ENCODE results near the gene FLAD1. TPM values are rescaled to one million over a fixed set of nuclear protein-coding genes. Genes with fewer than 3 reads are reported as not detected.
A peak's percentile ranks its signal among the peaks of the same experiment; 100 is the strongest.

The FLAD1 gene
- total and polyA plus RNA-seq, 2 donors (not counting 3 experiments of a cell fraction or from before 2014, with no cell fraction given), result 42.2 to 59.1 TPM

GRCh38 chr1:154937085-154937987, 45.8 kb upstream of the FLAD1 start:
- Histone ChIP-seq H2AFZ (ENCODE audit: low read depth, low read length) (peak overlapping the region; percentile 76), H3K9me3 (replicated peaks; ENCODE audit: control insufficient read depth, insufficient read depth, low read length) (no peaks in the 10 kb centered on the region), H3K36me3 (ENCODE audit: control insufficient read depth in 2 of 2, extremely low read depth in 1 of 2, insufficient read depth in 2 of 2, low read length in 2 of 2) (no peaks in the 10 kb centered on the region), H4K20me1 (replicated peaks; ENCODE audit: control insufficient read depth, extremely low read depth, insufficient read depth, low read length) (no peaks in the 10 kb centered on the region), H3K27me3 (ENCODE audit: control insufficient read depth in 2 of 2, insufficient read depth in 2 of 2, low read length in 2 of 2) (no peaks in the 10 kb centered on the region), H3K4me2 (ENCODE audit: insufficient read depth, low read length) (peak overlapping the region; percentile 74), H3K9ac (replicated peaks; ENCODE audit: extremely low read depth, insufficient read depth, low read length) (peak overlapping the region; percentile 89), H3K4me3 (replicated peaks in 1 of 3; ENCODE audit: insufficient read depth in 1 of 3, low read depth in 1 of 3, low read length in 3 of 3) (peak overlapping the region; percentile 26 to 79 (median 55)), H3K4me1 (ENCODE audit: control insufficient read depth, extremely low read depth, insufficient read depth, low read length) (peaks cover 8% of the 10 kb centered on the region), H3K79me2 (ENCODE audit: control insufficient read depth, insufficient read depth, low read length) (no peaks in the 10 kb centered on the region), H3K27ac (ENCODE audit: insufficient read depth, low read depth, low read length) (peak overlapping the region; percentile 92), H3K9me1 (replicated peaks; ENCODE audit: control insufficient read depth, extremely low read depth, insufficient read depth, low read length) (no peaks in the 10 kb centered on the region)
- peak; percentile 96 for DNase-seq (ENCODE audit: low read depth, low spot score)
- ChIA-PET CTCF (interaction anchor here (0.6 to 2.6 kb wide), 24 partner anchors 8 to 378 kb away, joined by 3 to 18 read pairs (median 4); partner anchors contain the start of genes FLAD1, LENEP, PBXIP1 and PYGO2), POLR2A (interaction anchor here (0.5 to 0.9 kb wide), 3 partner anchors 36 to 52 kb away, joined by 3 to 9 read pairs (median 6); no protein-coding TSS in a partner anchor)
- intact Hi-C loops (cut with micrococcal nuclease) (loop anchor here (1.0 to 2.0 kb wide), 5 partner anchors 17 to 379 kb away; partner anchors contain the start of genes CKS1B, EFNA4, UBE2Q1 and ZBTB7B), dilution Hi-C loops (cut with MboI; ENCODE audit: extremely low pct_ligation_motif_present, low sequenced_read_pairs) (no loop called here)
- TSS peak; percentile 95 for BruUV-seq (replicated peaks)
- FAIRE-seq, result no peak
- TF ChIP-seq, protein P1, sequence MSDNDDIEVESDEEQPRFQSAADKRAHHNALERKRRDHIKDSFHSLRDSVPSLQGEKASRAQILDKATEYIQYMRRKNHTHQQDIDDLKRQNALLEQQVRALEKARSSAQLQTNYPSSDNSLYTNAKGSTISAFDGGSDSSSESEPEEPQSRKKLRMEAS (IDR thresholded peaks at IDR 0.05; ENCODE audit: insufficient read depth, insufficient read length), result no peak
- TF ChIP-seq FOS (IDR thresholded peaks at IDR 0.05; ENCODE audit: borderline replicate concordance, insufficient read depth, low read length) (no peak), POLR2A (IDR thresholded peaks at IDR 0.05; ENCODE audit: low read depth, low read length) (peak; percentile 86), MYC (IDR thresholded peaks at IDR 0.05; ENCODE audit: low read depth, low read length) (peak; percentile 39), POLR2AphosphoS5 (IDR thresholded peaks at IDR 0.05; ENCODE audit: insufficient read depth, low read depth, low read length) (no peak), JUN (IDR thresholded peaks at IDR 0.05; ENCODE audit: borderline replicate concordance, insufficient read depth, insufficient read length, low read depth) (peak; percentile 11)
- TF ChIP-seq, protein P2, sequence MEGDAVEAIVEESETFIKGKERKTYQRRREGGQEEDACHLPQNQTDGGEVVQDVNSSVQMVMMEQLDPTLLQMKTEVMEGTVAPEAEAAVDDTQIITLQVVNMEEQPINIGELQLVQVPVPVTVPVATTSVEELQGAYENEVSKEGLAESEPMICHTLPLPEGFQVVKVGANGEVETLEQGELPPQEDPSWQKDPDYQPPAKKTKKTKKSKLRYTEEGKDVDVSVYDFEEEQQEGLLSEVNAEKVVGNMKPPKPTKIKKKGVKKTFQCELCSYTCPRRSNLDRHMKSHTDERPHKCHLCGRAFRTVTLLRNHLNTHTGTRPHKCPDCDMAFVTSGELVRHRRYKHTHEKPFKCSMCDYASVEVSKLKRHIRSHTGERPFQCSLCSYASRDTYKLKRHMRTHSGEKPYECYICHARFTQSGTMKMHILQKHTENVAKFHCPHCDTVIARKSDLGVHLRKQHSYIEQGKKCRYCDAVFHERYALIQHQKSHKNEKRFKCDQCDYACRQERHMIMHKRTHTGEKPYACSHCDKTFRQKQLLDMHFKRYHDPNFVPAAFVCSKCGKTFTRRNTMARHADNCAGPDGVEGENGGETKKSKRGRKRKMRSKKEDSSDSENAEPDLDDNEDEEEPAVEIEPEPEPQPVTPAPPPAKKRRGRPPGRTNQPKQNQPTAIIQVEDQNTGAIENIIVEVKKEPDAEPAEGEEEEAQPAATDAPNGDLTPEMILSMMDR (IDR thresholded peaks at IDR 0.05; ENCODE audit: extremely low read depth in 1 of 2, insufficient read depth in 1 of 2, low read depth in 1 of 2, low read length in 2 of 2), result peak in 1 of 2 donors; percentile 10
